ENCODE data around the gene TEKT5.

DNA sequence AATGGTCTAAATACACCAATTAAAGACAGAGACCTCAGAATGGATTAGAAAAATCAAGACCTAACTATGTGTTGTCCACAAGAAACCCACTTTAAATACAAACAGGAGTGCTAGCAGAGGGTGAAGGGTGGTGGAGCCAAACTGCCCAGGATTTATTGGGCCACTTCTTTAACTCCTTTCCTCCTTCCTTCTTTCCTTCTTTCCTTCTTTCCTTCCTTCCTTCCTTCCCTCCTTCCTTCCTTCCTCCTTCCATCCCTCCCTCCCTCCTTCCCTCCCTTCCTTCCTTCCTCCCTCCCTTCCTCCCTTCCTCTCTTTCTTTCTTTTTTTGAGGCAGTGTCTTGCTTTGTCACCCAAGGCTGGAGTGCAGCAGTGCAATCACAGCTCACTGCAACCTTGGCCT is 80.0 kb downstream of the TEKT5 start:
- TF ChIP-seq, protein P1, sequence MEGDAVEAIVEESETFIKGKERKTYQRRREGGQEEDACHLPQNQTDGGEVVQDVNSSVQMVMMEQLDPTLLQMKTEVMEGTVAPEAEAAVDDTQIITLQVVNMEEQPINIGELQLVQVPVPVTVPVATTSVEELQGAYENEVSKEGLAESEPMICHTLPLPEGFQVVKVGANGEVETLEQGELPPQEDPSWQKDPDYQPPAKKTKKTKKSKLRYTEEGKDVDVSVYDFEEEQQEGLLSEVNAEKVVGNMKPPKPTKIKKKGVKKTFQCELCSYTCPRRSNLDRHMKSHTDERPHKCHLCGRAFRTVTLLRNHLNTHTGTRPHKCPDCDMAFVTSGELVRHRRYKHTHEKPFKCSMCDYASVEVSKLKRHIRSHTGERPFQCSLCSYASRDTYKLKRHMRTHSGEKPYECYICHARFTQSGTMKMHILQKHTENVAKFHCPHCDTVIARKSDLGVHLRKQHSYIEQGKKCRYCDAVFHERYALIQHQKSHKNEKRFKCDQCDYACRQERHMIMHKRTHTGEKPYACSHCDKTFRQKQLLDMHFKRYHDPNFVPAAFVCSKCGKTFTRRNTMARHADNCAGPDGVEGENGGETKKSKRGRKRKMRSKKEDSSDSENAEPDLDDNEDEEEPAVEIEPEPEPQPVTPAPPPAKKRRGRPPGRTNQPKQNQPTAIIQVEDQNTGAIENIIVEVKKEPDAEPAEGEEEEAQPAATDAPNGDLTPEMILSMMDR (IDR thresholded peaks at IDR 0.05; ENCODE audit: low read length) = no peak
- TF ChIP-seq EZH2 (optimal IDR thresholded peaks at IDR 0.05; ENCODE audit: low read depth, low read length) (no peak), EZH2phosphoT487 (IDR thresholded peaks at IDR 0.05; ENCODE audit: low read length) (no peak)
